ENCODE results near the gene LIN54. TPM values are rescaled to one million over a fixed set of nuclear protein-coding genes. Genes with fewer than 3 reads are reported as not detected.
"Not testable (repeated sequence)": the region's sequence is repeated elsewhere in the genome, so short reads cannot be mapped to it uniquely, and the experiment has no call there.

LIN54 gene
- total and polyA plus RNA-seq, 10 donors = 2.0 to 15.3 (median 12.5) TPM

DNA sequence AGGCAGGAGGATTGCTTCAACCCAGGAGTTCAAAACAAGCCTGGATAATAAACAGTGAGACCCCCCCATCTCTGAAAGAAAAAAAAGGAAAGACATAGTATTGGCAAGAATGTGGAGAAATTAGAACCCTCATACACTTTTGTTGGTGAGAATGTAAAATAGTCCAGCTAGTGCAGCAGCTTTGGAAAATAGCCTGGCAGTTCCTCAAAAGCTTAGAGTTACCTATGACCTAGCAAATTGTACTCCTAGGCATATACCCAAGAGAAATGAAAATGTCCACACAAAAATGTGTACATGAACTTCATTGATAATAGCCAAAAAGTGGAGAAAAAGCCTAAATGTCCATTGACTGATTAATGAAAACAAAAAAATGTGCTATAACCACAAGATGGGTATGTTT lies 88.8 kb downstream of the LIN54 start:
- no peaks in the 10 kb centered on the region for H3K4me1 ChIP-seq
- intact Hi-C loops (cut with DNase I; ENCODE audit: low total_unique reads) = no loop called here
- H3K9me3 ChIP-seq = no peaks in the 10 kb centered on the region
- no peak for TF ChIP-seq POLR2A (IDR thresholded peaks at IDR 0.05)
- TF ChIP-seq CTCF (IDR thresholded peaks at IDR 0.05 in 8 of 11, conservative IDR thresholded peaks at IDR 0.05 in 3 of 11) = no peak
- no peak for TF ChIP-seq POLR2AphosphoS5 (IDR thresholded peaks at IDR 0.05)
- no peak overlapping the region for H3K4me3 ChIP-seq
- H3K36me3 ChIP-seq = peaks cover 0 to 36% (median 10%) of the 10 kb centered on the region in 6 donors
- H3K27ac ChIP-seq = no peak overlapping the region
- H3K27me3 ChIP-seq (replicated peaks in 1 of 7) = no peaks in the 10 kb centered on the region
- DNase-seq = no peak

DNA sequence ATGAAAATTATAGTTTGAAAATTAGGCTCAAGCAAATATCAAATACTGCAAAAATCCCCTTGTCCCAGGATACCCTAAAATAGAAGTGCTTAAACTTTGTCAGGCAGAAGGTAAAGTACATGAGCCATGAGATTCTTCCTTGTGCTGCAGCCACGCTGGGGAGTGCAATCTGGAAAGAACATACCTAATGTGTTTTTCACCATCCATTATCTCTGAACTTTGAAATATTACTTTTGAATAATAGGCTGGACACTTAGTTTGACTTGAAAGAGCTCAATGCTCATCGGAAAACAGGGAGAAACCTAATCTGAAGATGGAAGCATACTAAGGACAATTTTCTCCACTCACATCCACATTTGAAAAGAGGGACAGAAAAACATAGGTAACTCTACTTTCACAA lies 91.2 kb downstream of the LIN54 start:
- Histone ChIP-seq H3K4me1 (no peaks in the 10 kb centered on the region), H3K27me3 (replicated peaks in 1 of 7) (no peaks in the 10 kb centered on the region), H3K4me3 (no peak overlapping the region), H3K36me3 (peaks cover 0 to 31% (median 10%) of the 10 kb centered on the region in 6 donors), H3K27ac (no peak overlapping the region), H3K9me3 (no peaks in the 10 kb centered on the region)
- WGBS, 5 donors = 90 to 95% (median 92%) methylated on average over 2 of the region's 2 CpGs
- intact Hi-C loops (cut with DNase I; ENCODE audit: low total_unique reads) = no loop called here
- no peak for TF ChIP-seq POLR2A (IDR thresholded peaks at IDR 0.05)
- no peak for TF ChIP-seq CTCF (IDR thresholded peaks at IDR 0.05 in 8 of 11, conservative IDR thresholded peaks at IDR 0.05 in 3 of 11)
- TF ChIP-seq POLR2AphosphoS5 (IDR thresholded peaks at IDR 0.05) = no peak
- no peak for DNase-seq

- TF ChIP-seq POLR2A (IDR thresholded peaks at IDR 0.05) = no peak
- TF ChIP-seq CTCF (IDR thresholded peaks at IDR 0.05 in 8 of 11, conservative IDR thresholded peaks at IDR 0.05 in 3 of 11) = no peak
- TF ChIP-seq POLR2AphosphoS5 (IDR thresholded peaks at IDR 0.05) = no peak
- Histone ChIP-seq H3K27me3 (replicated peaks in 1 of 7) (no peaks in the 10 kb centered on the region), H3K9me3 (no peaks in the 10 kb centered on the region), H3K4me3 (no peak overlapping the region), H3K36me3 (peaks cover 0 to 25% (median 10%) of the 10 kb centered on the region in 6 donors), H3K27ac (no peak overlapping the region), H3K4me1 (no peaks in the 10 kb centered on the region)
- 96 to 98% (median 96%) methylated on average over 7 of the region's 7 CpGs for WGBS, 5 donors
- no peak for DNase-seq
- intact Hi-C loops (cut with DNase I; ENCODE audit: low total_unique reads) = no loop called here
Observed at GRCh38 chr4:82918091-82918490, 92.5 kb downstream of the LIN54 start.

DNA sequence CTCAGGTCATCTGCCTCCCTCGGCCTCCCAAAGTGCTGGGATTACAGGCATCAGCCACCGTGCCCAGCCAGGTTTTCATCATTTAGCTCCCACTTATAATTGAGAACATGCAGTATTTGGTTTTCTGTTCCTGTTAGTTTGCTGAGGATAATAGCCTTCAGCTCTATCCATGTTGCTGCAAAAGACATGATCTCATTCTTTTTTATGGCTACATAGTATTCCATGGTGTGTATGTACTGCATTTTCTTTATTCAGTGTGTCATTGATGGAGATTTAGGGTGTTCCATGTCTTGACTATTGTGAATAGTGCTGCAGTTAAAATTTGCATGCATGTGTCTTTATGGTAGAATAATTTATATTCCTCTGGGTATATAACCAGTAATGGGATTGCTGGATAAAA lies 96.7 kb downstream of the LIN54 start:
- DNase-seq; H3K27me3 ChIP-seq (replicated peaks in 1 of 7); intact Hi-C loops (cut with DNase I; ENCODE audit: low total_unique reads); H3K4me3 ChIP-seq; H3K9me3 ChIP-seq; H3K4me1 ChIP-seq; H3K27ac ChIP-seq: not testable (repeated sequence)
- peaks cover 0 to 42% (median 10%) of the 10 kb centered on the region in 6 donors for H3K36me3 ChIP-seq
- 95 to 98% (median 97%) methylated on average over 2 of the region's 2 CpGs for WGBS, 5 donors

- TF ChIP-seq POLR2A (IDR thresholded peaks at IDR 0.05) (no peak), CTCF (IDR thresholded peaks at IDR 0.05 in 8 of 11, conservative IDR thresholded peaks at IDR 0.05 in 3 of 11) (no peak), POLR2AphosphoS5 (IDR thresholded peaks at IDR 0.05) (no peak)
- Histone ChIP-seq H3K4me3 (no peak overlapping the region), H3K27me3 (replicated peaks in 1 of 7) (no peaks in the 10 kb centered on the region), H3K36me3 (peaks cover 0 to 48% (median 10%) of the 10 kb centered on the region in 6 donors), H3K9me3 (no peaks in the 10 kb centered on the region), H3K27ac (no peak overlapping the region), H3K4me1 (no peaks in the 10 kb centered on the region)
- WGBS, 5 donors = 43 to 49% (median 45%) methylated on average over 2 of the region's 2 CpGs
- no peak for DNase-seq
- intact Hi-C loops (cut with DNase I; ENCODE audit: low total_unique reads) = no loop called here
Observed at GRCh38 chr4:82913305-82913704, 97.3 kb downstream of the LIN54 start.

Data from spleen (tissue), 11 donors.